Measurements from ENCODE around the gene CAMSAP1.

Gene CAMSAP1

DNA sequence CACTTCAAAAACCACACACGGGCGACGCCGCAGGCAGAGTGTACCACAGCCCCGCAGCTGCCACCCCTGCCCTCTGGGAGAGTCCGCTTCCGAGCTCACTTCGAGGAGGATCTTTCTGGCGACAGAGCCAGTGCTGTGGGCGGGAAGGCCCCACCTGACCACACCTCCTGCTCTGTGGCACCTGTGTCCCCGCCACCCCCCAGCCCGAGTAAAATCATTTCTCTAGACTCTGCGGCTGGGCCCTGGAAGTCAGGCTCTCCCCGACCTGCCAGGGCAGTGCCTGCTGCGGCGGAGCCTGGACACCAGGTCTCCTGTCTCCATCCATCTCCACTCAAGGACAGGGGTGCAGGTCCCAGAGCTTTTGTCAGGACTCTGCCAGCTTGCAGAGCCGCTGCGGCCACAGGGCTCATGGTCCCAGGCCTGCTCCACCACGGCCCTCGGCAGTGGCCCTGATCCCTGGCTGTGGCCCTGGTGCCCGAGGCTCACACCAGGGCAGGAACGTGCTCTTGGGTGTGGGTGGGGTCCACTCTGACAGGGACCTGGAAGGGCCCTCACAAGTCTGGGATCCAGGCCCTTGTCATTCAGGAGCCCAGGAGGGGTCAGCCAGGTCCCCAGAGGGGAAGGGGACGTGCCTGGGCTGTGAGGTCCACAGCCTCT lies 20.9 kb upstream of the CAMSAP1 start:
- TF ChIP-seq, protein P1, sequence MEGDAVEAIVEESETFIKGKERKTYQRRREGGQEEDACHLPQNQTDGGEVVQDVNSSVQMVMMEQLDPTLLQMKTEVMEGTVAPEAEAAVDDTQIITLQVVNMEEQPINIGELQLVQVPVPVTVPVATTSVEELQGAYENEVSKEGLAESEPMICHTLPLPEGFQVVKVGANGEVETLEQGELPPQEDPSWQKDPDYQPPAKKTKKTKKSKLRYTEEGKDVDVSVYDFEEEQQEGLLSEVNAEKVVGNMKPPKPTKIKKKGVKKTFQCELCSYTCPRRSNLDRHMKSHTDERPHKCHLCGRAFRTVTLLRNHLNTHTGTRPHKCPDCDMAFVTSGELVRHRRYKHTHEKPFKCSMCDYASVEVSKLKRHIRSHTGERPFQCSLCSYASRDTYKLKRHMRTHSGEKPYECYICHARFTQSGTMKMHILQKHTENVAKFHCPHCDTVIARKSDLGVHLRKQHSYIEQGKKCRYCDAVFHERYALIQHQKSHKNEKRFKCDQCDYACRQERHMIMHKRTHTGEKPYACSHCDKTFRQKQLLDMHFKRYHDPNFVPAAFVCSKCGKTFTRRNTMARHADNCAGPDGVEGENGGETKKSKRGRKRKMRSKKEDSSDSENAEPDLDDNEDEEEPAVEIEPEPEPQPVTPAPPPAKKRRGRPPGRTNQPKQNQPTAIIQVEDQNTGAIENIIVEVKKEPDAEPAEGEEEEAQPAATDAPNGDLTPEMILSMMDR (IDR thresholded peaks at IDR 0.05; ENCODE audit: low read depth, low read length): no peak
- no peak for DNase-seq (ENCODE audit: extremely low read depth, low read depth)

DNA sequence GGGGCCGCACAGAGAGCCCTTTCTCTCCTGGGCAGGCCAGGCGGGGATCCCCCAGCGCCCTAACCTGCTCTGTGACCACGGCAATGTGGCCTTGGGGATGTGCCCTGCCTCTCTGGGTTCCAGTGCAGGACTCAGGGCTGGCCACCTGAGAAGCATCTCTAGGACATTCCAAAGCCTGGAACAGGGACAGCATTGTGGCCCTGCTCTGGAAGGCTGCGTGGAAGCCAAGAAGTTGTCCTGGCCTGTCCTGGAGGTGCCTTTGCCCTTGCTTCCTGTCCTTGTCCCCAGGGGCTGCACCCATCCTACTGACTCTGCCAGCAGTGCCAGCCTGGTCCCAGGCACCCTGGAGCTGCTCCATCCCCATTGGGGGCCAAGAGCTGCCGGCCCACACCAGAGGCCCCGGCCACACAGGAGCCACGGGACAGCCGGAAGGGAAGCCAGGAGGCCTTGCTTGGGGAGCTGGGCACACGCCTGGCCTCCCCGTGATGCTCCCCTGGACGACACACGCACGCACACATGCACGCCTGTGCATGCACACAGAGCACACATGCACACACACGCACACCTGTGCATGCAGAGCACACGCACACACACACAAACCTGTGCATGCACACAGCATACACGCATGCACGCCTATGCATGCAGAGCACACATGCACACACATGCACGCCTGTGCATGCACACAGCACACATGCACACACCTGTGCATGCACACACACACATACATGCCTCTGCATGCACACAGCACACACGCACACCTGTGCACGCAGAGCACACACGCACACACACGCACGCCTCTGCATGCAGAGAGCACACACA lies 20.1 kb upstream of the CAMSAP1 start:
- no peak for DNase-seq (ENCODE audit: extremely low read depth, low read depth)
- TF ChIP-seq, protein P1 (IDR thresholded peaks at IDR 0.05; ENCODE audit: low read depth, low read length): no peak

GRCh38 chr9:135926402-135927194 lies 19.3 kb upstream of the CAMSAP1 start:
- TF ChIP-seq, protein P1 (IDR thresholded peaks at IDR 0.05; ENCODE audit: low read depth, low read length): no peak
- peak; percentile 18 for DNase-seq (ENCODE audit: extremely low read depth, low read depth)

- DNase-seq (ENCODE audit: extremely low read depth, low read depth): no peak
- TF ChIP-seq, protein P1 (IDR thresholded peaks at IDR 0.05; ENCODE audit: low read depth, low read length): no peak
Observed at GRCh38 chr9:135925496-135926133, 18.3 kb upstream of the CAMSAP1 start.

GRCh38 chr9:135924628-135925338 lies 17.4 kb upstream of the CAMSAP1 start:
- DNase-seq (ENCODE audit: extremely low read depth, low read depth): no peak
- TF ChIP-seq, protein P1 (IDR thresholded peaks at IDR 0.05; ENCODE audit: low read depth, low read length): no peak

- TF ChIP-seq, protein P1 (IDR thresholded peaks at IDR 0.05; ENCODE audit: low read depth, low read length): no peak
- no peak for DNase-seq (ENCODE audit: extremely low read depth, low read depth)
Observed at GRCh38 chr9:135923508-135923907, 16.2 kb upstream of the CAMSAP1 start.

All from AG09319 (cell line).